A549 (cell line): ENCODE results near the gene ATP8A1.

Experiments
- BCL3 ChIP-seq: fragments of >200 bp; sonication (Bioruptor Twin); formaldehyde crosslinking; IDR thresholded peaks from 3 replicates; pipeline ENCODE4 v1.6.1; 2016
- CHD2 ChIP-seq: fragments of 150-350 bp; IDR thresholded peaks from 2 replicates; pipeline ENCODE4 v1.6.1; 2014; ENCODE audit warnings: low read length; ENCODE audit not compliant: partially characterized antibody
- CHD4 ChIP-seq: fragments of 200-600 bp; sonication (generic); IDR thresholded peaks from 2 replicates; pipeline ENCODE4 v1.6.1; 2016; ENCODE audit warnings: antibody characterized with exemption, mild to moderate bottlenecking, borderline replicate concordance
- CTCF ChIP-seq: fragments of >200 bp; sonication (Bioruptor Twin); formaldehyde crosslinking; IDR thresholded peaks from 3 replicates; pipeline ENCODE4 v1.5.1; 2016
- EP300 ChIP-seq, 2 experiments: fragments of >200 bp; sonication (Bioruptor Twin); formaldehyde crosslinking; IDR thresholded peaks; 2 replicates in 1 of 2; 3 replicates in 1 of 2; pipeline ENCODE4 v1.6.1; 2016 to 2017
- GATA3 ChIP-seq: IDR thresholded peaks from 2 replicates; pipeline ENCODE4 v1.6.1; 2012; ENCODE audit warnings: borderline replicate concordance
- JUN ChIP-seq, 2 experiments: fragments of >200 bp; sonication (Bioruptor Twin); formaldehyde crosslinking; IDR thresholded peaks; 2 replicates in 1 of 2; 3 replicates in 1 of 2; pipeline ENCODE4 v1.6.1; 2016 to 2017
- MAX ChIP-seq: IDR thresholded peaks from 2 replicates; pipeline ENCODE4 v1.6.1; 2012
- POLR2A ChIP-seq: IDR thresholded peaks from 2 replicates; pipeline ENCODE4 v1.6.1; 2012; ENCODE audit warnings: mild to moderate bottlenecking, low read length
- POLR2AphosphoS2 ChIP-seq: conservative IDR thresholded peaks from 2 replicates; pipeline ENCODE4 v1.6.1; 2012; ENCODE audit warnings: low read length, improper control_type of control experiment, inconsistent platforms
- REST ChIP-seq: fragments of 200-600 bp; sonication (generic); IDR thresholded peaks from 2 replicates; pipeline ENCODE4 v1.6.1; 2016; ENCODE audit warnings: antibody characterized with exemption, mild to moderate bottlenecking, moderate library complexity
- RFX5 ChIP-seq: fragments of 450-650 bp; IDR thresholded peaks from 2 replicates; pipeline ENCODE4 v1.7.1; 2014; ENCODE audit warnings: antibody characterized with exemption, mild to moderate bottlenecking, moderate library complexity
- SREBF2 ChIP-seq: fragments of 450-650 bp; IDR thresholded peaks from 2 replicates; pipeline ENCODE4 v1.6.1; 2014; ENCODE audit warnings: mild to moderate bottlenecking, moderate library complexity

- TF ChIP-seq BCL3, result no peak
- TF ChIP-seq POLR2A, result no peak
- no peak for TF ChIP-seq GATA3
- TF ChIP-seq POLR2AphosphoS2, result no peak
- no peak for TF ChIP-seq JUN (IDR thresholded peaks at IDR 0.05)
- TF ChIP-seq CTCF, result no peak
- no peak for TF ChIP-seq CHD2
- no peak for TF ChIP-seq SREBF2
- no peak for TF ChIP-seq CHD4
- TF ChIP-seq REST, result no peak
- TF ChIP-seq RFX5, result no peak
- TF ChIP-seq MAX, result no peak
- no peak for TF ChIP-seq EP300 (IDR thresholded peaks at IDR 0.05)
Measured at GRCh38 chr4:42637104-42637503, 19.8 kb downstream of the ATP8A1 start.
